ENCODE data around the gene SDHA.

SDHA gene

DNA sequence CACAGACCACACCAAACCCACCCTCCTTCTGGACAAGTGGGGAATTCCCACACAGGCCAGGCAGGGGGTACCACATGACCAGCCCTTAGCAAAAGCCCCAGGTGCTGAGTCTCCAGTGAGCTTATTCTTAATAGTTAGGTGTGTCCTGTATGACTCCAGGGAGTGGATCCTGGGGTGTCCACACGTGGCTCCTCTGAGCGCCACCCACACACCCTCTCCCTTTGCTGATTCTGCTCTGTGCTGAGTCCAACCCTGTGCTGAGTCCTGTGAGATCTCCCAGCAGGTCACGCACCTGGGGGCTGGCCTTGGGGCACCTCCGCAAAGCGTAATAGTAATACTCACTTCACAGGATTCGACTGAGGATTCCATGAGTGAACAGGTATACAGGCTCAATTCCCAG is 14.1 kb upstream of the SDHA start:
- DNase-seq = no peak
- no peak overlapping the region for H3K4me3 ChIP-seq (ENCODE audit: low read depth, low read length)
- H3K9me3 ChIP-seq (ENCODE audit: severe bottlenecking) = no peaks in the 10 kb centered on the region
- H3K27ac ChIP-seq = no peak overlapping the region
- no peaks in the 10 kb centered on the region for H3K27me3 ChIP-seq (ENCODE audit: insufficient read depth, low read depth, severe bottlenecking)
- TF ChIP-seq, protein P1, sequence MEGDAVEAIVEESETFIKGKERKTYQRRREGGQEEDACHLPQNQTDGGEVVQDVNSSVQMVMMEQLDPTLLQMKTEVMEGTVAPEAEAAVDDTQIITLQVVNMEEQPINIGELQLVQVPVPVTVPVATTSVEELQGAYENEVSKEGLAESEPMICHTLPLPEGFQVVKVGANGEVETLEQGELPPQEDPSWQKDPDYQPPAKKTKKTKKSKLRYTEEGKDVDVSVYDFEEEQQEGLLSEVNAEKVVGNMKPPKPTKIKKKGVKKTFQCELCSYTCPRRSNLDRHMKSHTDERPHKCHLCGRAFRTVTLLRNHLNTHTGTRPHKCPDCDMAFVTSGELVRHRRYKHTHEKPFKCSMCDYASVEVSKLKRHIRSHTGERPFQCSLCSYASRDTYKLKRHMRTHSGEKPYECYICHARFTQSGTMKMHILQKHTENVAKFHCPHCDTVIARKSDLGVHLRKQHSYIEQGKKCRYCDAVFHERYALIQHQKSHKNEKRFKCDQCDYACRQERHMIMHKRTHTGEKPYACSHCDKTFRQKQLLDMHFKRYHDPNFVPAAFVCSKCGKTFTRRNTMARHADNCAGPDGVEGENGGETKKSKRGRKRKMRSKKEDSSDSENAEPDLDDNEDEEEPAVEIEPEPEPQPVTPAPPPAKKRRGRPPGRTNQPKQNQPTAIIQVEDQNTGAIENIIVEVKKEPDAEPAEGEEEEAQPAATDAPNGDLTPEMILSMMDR (IDR thresholded peaks at IDR 0.05; ENCODE audit: low read depth, low read length) = no peak
- H3K36me3 ChIP-seq = peaks cover 39% of the 10 kb centered on the region

DNA sequence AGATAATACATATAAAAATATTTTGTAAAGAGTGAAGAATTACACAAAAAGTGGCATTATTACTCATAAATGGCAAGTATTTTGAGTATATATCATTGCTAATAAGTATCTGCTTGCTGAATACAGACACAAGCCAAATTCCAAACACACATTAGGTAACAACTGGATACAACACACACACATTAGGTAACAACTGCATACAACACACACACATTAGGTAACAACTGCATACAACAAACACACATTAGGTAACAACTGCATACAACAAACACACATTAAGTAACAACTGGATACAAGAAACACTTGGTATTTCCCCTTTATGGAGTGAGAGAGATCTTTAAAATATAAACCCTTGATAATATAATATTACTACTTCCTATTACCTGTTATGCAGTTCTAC is 13.7 kb upstream of the SDHA start:
- Histone ChIP-seq H3K9me3 (ENCODE audit: severe bottlenecking) (no peaks in the 10 kb centered on the region), H3K4me3 (ENCODE audit: low read depth, low read length) (no peak overlapping the region), H3K27me3 (ENCODE audit: insufficient read depth, low read depth, severe bottlenecking) (no peaks in the 10 kb centered on the region), H3K36me3 (peaks cover 39% of the 10 kb centered on the region), H3K27ac (no peak overlapping the region)
- TF ChIP-seq, protein P1 (IDR thresholded peaks at IDR 0.05; ENCODE audit: low read depth, low read length) = no peak
- no peak for DNase-seq

DNA sequence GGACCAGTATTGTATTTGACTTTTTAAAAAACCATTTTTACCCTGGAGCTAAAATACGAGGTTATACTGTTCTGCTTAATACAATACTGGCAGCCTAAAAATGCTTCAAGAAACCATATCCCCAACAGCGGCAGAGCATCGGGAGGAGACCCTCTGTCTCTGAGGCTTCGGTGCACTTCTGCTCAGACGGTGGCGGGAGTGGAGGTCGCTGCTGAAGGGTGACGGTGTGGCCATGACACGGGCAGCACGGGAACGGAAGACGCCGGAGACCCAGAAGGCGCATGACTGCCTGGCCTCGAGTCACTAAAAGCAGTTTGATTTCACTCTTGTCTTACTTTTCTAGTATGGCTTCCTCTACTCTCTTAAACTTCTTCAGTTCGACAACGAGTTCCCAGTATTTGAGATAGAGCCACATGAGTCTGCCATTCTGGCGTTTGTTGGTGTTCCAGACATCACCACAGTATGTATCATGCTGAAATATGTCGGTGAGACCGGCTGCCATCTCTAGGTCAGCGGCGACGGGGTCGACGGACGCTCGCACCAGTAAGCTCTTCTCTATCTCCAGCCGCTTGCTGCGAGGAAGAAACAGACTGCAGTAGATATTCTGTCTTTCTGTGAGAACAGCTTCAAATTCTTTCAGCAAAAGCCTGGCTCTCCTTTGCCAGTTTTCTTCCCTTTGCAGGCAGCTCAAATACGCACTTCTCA is 13.0 kb upstream of the SDHA start:
- no peak for DNase-seq
- Histone ChIP-seq H3K4me3 (ENCODE audit: low read depth, low read length) (no peak overlapping the region), H3K27me3 (ENCODE audit: insufficient read depth, low read depth, severe bottlenecking) (no peaks in the 10 kb centered on the region), H3K27ac (no peak overlapping the region), H3K9me3 (ENCODE audit: severe bottlenecking) (no peaks in the 10 kb centered on the region), H3K36me3 (peaks cover 39% of the 10 kb centered on the region)
- TF ChIP-seq, protein P1 (IDR thresholded peaks at IDR 0.05; ENCODE audit: low read depth, low read length) = no peak

DNA sequence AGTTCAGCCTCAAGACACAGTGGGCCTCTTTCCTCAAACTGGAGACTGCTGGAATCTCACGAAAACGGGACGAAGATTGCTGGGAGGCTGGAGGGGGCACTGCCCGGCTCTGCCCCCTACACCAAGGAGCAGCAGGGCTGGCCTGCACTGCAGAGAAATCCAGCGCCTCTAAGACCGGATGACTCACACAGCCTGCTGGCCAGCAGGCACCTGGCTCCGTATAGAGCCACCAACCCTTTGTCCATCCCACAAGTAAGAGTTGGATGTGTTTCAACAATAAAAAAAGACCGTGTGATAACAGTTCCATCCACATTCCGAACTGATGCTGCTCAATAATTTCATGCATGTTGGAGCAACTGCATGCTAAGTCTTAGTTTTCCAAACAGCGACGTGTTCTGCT is 11.7 kb upstream of the SDHA start:
- H3K9me3 ChIP-seq (ENCODE audit: severe bottlenecking) = no peaks in the 10 kb centered on the region
- DNase-seq = no peak
- peaks cover 39% of the 10 kb centered on the region for H3K36me3 ChIP-seq
- TF ChIP-seq, protein P1 (IDR thresholded peaks at IDR 0.05; ENCODE audit: low read depth, low read length) = no peak
- no peak overlapping the region for H3K4me3 ChIP-seq (ENCODE audit: low read depth, low read length)
- no peaks in the 10 kb centered on the region for H3K27me3 ChIP-seq (ENCODE audit: insufficient read depth, low read depth, severe bottlenecking)
- H3K27ac ChIP-seq = no peak overlapping the region

DNA sequence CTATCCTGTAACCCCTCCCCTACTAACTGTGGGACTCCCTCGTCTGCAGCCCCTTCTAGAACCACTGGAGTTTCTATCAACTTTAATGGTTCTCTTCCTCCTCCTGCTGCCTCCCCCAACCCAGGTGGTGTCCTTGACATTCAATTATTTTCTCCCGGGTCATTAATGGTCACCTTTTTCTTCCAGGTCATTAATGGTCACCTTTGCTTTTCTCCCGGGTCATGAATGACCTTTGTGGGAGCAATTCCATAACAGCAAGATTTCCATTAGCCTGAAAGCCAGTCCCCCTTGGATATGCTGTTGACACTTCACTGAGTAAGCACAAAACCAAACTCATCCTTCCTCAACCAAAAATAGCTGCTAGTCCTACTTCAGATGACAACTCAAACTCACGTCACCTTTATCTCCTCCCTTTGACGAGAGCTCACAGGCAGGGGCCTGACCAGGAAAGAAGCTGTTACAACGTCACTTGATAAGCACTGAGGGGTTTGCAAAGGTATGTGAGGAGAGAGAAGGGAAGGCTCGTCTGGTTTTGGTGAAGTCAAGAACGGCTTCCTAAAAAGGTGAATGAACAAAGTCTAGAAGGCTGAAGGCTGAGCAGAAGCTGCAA is 11.1 kb upstream of the SDHA start:
- Histone ChIP-seq H3K4me3 (ENCODE audit: low read depth, low read length) (no peak overlapping the region), H3K27me3 (ENCODE audit: insufficient read depth, low read depth, severe bottlenecking) (no peaks in the 10 kb centered on the region), H3K9me3 (ENCODE audit: severe bottlenecking) (no peaks in the 10 kb centered on the region), H3K27ac (no peak overlapping the region), H3K36me3 (peaks cover 36% of the 10 kb centered on the region)
- TF ChIP-seq, protein P1 (IDR thresholded peaks at IDR 0.05; ENCODE audit: low read depth, low read length) = no peak
- DNase-seq = no peak
